Measurements from ENCODE around the gene OSGIN1. TPM values are rescaled to one million over a fixed set of nuclear protein-coding genes. Genes with fewer than 3 reads are reported as not detected.

The OSGIN1 gene
- total and polyA plus RNA-seq, 7 donors: 3.6 to 9.9 (median 5.4) TPM

GRCh38 chr16:83996481-83997252 is 43.6 kb downstream of the OSGIN1 start:
- Histone ChIP-seq H3K4me1 (peaks cover 0 to 8% (median 2%) of the 10 kb centered on the region in 4 donors), H3K4me3 (no peak overlapping the region), H3K36me3 (no peaks in the 10 kb centered on the region), H3K9me3 (no peaks in the 10 kb centered on the region), H3K27me3 (peaks cover 0 to 34% (median 16%) of the 10 kb centered on the region in 3 donors), H3K27ac (no peak overlapping the region)
- no peak for DNase-seq
- intact Hi-C loops (cut with DNase I): no loop called here
- TF ChIP-seq EP300 (IDR thresholded peaks at IDR 0.05): no peak
- TF ChIP-seq POLR2A (IDR thresholded peaks at IDR 0.05): no peak
- no peak for TF ChIP-seq POLR2AphosphoS5 (IDR thresholded peaks at IDR 0.05)
- no peak for TF ChIP-seq CTCF (IDR thresholded peaks at IDR 0.05)
- WGBS, 2 donors: 78 to 86% methylated on average over 15 of the region's 15 CpGs

GRCh38 chr16:83998091-83998490 is 45.1 kb downstream of the OSGIN1 start:
- WGBS, 2 donors: 88 to 89% methylated on average over 13 of the region's 13 CpGs
- H3K36me3 ChIP-seq: no peaks in the 10 kb centered on the region
- no peak for TF ChIP-seq CTCF (IDR thresholded peaks at IDR 0.05)
- TF ChIP-seq POLR2AphosphoS5 (IDR thresholded peaks at IDR 0.05): no peak
- no peak for TF ChIP-seq EP300 (IDR thresholded peaks at IDR 0.05)
- TF ChIP-seq POLR2A (IDR thresholded peaks at IDR 0.05): no peak
- H3K4me1 ChIP-seq: peaks cover 0 to 3% (median under 1%) of the 10 kb centered on the region in 4 donors
- no peaks in the 10 kb centered on the region for H3K9me3 ChIP-seq
- H3K4me3 ChIP-seq: no peak overlapping the region
- intact Hi-C loops (cut with DNase I): no loop called here
- H3K27me3 ChIP-seq: peaks cover 0 to 42% (median 16%) of the 10 kb centered on the region in 3 donors
- H3K27ac ChIP-seq: no peak overlapping the region
- DNase-seq: no peak

GRCh38 chr16:84000989-84001642 is 48.1 kb downstream of the OSGIN1 start:
- DNase-seq: no peak
- intact Hi-C loops (cut with DNase I): no loop called here
- Histone ChIP-seq H3K27me3 (peaks cover 0 to 42% (median 16%) of the 10 kb centered on the region in 3 donors), H3K36me3 (no peaks in the 10 kb centered on the region), H3K4me1 (no peaks in the 10 kb centered on the region), H3K9me3 (no peaks in the 10 kb centered on the region), H3K4me3 (no peak overlapping the region), H3K27ac (no peak overlapping the region)
- TF ChIP-seq POLR2A (IDR thresholded peaks at IDR 0.05) (no peak), POLR2AphosphoS5 (IDR thresholded peaks at IDR 0.05) (no peak), CTCF (IDR thresholded peaks at IDR 0.05) (no peak), EP300 (IDR thresholded peaks at IDR 0.05) (no peak)
- 71 to 83% methylated on average over 13 of the region's 13 CpGs for WGBS, 2 donors

- TF ChIP-seq CTCF (IDR thresholded peaks at IDR 0.05) (no peak), EP300 (IDR thresholded peaks at IDR 0.05) (no peak), POLR2A (IDR thresholded peaks at IDR 0.05) (no peak), POLR2AphosphoS5 (IDR thresholded peaks at IDR 0.05) (no peak)
- WGBS, 2 donors: 86 to 95% methylated on average over 7 of the region's 7 CpGs
These were observed 48.7 kb downstream of the OSGIN1 start for GRCh38 chr16:84001726-84002125.

More at GRCh38 chr16:84001726-84002125, 48.7 kb downstream of the OSGIN1 start:
- H3K27me3 ChIP-seq: peaks cover 0 to 36% (median 16%) of the 10 kb centered on the region in 3 donors
- H3K4me3 ChIP-seq: no peak overlapping the region
- H3K9me3 ChIP-seq: no peaks in the 10 kb centered on the region
- H3K4me1 ChIP-seq: no peaks in the 10 kb centered on the region
- intact Hi-C loops (cut with DNase I): no loop called here
- H3K36me3 ChIP-seq: no peaks in the 10 kb centered on the region
- no peak for DNase-seq
- no peak overlapping the region for H3K27ac ChIP-seq
